ENCODE results near the gene IMPDH1.
A peak's percentile ranks its signal among the peaks of the same experiment; 100 is the strongest.

Gene IMPDH1

GRCh38 chr7:128454808-128455542, 45.2 kb upstream of the IMPDH1 start:
- CTCF ChIA-PET, result interaction anchor here (0.6 to 1.3 kb wide), 3 partner anchors 35 to 111 kb away, joined by 3 to 4 read pairs (median 4); no protein-coding TSS in a partner anchor
- POLR2A ChIA-PET (ENCODE audit: low non-redundant PET), result no interaction called here
- TF ChIP-seq CTCF (conservative IDR thresholded peaks at IDR 0.05; ENCODE audit: low read depth), result no peak
- peak; percentile 11 for DNase-seq (ENCODE audit: low spot score)
- H3K27ac ChIP-seq, result peak overlapping the region; percentile 77

DNA sequence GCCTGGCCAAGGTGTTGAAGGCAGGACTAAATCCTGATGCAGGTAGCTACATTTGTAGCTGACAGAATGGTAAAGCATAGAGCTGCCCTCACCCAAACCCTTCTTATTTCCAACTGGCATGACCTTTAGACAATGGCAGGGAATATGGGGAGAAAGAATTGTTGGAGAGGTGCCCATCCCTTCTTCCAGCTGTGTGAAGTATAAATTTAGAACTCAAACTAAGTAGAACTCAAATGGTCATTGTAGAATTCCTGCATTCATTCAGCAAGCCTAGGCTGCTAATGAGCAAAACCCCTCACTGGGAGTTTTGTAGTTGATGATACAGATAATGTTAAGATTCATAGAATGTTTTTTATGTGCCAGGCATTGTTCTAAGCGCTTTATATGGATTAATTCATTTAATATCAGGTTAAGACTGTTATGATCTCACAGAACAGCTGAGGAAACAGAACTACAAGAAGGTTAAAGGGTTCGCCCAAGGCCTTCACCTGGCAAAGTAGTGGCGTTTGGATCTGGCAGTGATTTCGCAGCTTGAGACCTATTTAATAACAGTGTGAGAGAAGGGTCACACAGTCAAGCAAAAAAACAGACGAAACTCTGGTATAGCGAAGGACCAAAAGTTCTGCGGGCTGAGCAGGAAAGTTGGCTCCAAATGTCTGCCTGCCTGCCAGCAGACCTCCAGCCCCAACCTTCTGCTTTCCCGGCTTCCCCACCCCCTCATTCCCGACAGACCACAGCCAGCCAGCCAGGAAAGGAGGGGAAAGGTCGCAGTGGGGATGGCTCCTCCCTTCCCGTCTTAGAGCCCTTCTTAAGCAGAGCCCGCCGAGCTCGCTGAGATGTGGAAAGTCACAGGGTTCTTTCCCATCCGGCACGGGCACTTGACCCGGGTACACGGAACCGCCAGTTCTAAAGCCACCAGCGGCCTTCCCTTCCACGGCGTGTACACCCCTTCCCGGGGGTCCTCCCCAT, 44.3 kb upstream of the IMPDH1 start:
- no peak for DNase-seq (ENCODE audit: low spot score)
- TF ChIP-seq CTCF (conservative IDR thresholded peaks at IDR 0.05; ENCODE audit: low read depth), result no peak
- ChIA-PET CTCF (interaction anchor here (0.7 to 0.8 kb wide), 2 partner anchors 8 to 638 kb away, joined by 3 read pairs; no protein-coding TSS in a partner anchor), POLR2A (ENCODE audit: low non-redundant PET) (no interaction called here)
- no peak overlapping the region for H3K27ac ChIP-seq

GRCh38 chr7:128452552-128452951, 42.8 kb upstream of the IMPDH1 start:
- CTCF ChIA-PET, result interaction anchor here (0.6 kb wide), 1 partner anchor 864 kb away, joined by 3 read pairs; no protein-coding TSS in a partner anchor
- POLR2A ChIA-PET (ENCODE audit: low non-redundant PET), result no interaction called here

DNA sequence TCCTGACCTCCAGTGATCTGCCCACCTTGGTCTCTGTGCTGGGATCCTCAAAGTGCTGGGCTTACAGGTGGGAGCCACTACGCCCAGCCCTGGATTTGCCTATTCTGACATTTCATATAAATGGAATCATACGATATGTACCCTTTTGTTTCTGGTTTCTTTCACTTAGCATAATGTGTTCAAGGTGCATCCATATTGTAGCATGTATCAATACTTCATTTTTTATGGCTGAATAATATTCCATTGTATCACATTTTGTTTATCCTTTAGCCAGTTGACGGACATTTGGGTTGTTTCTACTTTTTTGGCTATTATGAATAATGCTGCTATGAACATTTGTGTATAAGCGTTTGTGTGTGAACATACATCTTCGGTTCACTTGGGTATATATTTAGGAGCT, 41.1 kb upstream of the IMPDH1 start:
- no peak for TF ChIP-seq CTCF (conservative IDR thresholded peaks at IDR 0.05; ENCODE audit: low read depth)
- POLR2A ChIA-PET (ENCODE audit: low non-redundant PET), result no interaction called here
- no peak for DNase-seq (ENCODE audit: low spot score)
- H3K27ac ChIP-seq, result no peak overlapping the region
- CTCF ChIA-PET, result no interaction called here

More at GRCh38 chr7:128452552-128452951, 42.8 kb upstream of the IMPDH1 start:
- H3K27ac ChIP-seq, result no peak overlapping the region
- DNase-seq (ENCODE audit: low spot score), result no peak
- no peak for TF ChIP-seq CTCF (conservative IDR thresholded peaks at IDR 0.05; ENCODE audit: low read depth)

DNA sequence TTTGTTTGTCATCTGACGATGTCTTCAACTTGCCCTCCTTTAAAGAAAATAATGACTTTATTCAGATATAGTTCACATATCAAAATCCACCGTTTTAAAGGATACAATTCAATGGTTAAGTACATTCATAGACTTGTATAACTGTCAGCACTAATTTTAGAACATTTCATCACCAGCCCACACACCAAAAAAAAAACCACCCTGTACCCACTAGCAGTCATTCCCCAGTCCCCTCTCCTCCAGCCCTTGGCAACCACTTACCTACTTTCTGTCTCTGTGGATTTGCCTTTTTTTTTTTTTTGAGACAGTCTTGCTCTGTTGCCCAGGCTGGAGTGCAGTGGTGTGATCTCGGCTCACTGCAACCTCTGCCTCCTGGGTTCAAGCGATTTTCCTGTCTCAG, 40.6 kb upstream of the IMPDH1 start:
- POLR2A ChIA-PET (ENCODE audit: low non-redundant PET), result no interaction called here
- H3K27ac ChIP-seq, result no peak overlapping the region
- DNase-seq (ENCODE audit: low spot score), result no peak
- no peak for TF ChIP-seq CTCF (conservative IDR thresholded peaks at IDR 0.05; ENCODE audit: low read depth)
- CTCF ChIA-PET, result no interaction called here

- no peak overlapping the region for H3K27ac ChIP-seq
- CTCF ChIA-PET, result no interaction called here
- TF ChIP-seq CTCF (conservative IDR thresholded peaks at IDR 0.05; ENCODE audit: low read depth), result no peak
- DNase-seq (ENCODE audit: low spot score), result no peak
- POLR2A ChIA-PET (ENCODE audit: low non-redundant PET), result no interaction called here
Measured at GRCh38 chr7:128448751-128449302, 39.0 kb upstream of the IMPDH1 start.
